Activated naive CD8-positive, alpha-beta T cell treated with anti-CD3 and anti-CD28 coated beads, Interleukin-2, amount 10 ng/mL, durations not matched to agents 7 days and 5 days (primary cell): ENCODE data around the gene STEAP1B. TPM values are rescaled to one million over a fixed set of nuclear protein-coding genes. Genes with fewer than 3 reads are reported as not detected.

Experiments
- ATAC-seq: fragments of 150-1000 bp; cut with Tn5 transposase; one replicate; pipeline ENCODE4 v1.10.0; 2021; ENCODE audit warnings: low read depth, moderate library complexity
- POLR2A ChIA-PET: fragments of 350-600 bp; sonication (Branson Sonifier 250); formaldehyde crosslinking; loops from one replicate; lab custom pipeline; 2021; ENCODE audit warnings: antibody characterized with exemption; lab: Charles Lee
- DNase-seq: peaks from one replicate; pipeline ENCODE4 v3.0.0; 2021
- H3K27ac Mint-ChIP-seq: one replicate; pipeline ENCODE4 v1.8.0; 2022; ENCODE audit warnings: mild to moderate bottlenecking, mixed read lengths
- H3K27me3 Mint-ChIP-seq: one replicate; pipeline ENCODE4 v1.8.0; 2022; ENCODE audit warnings: mild to moderate bottlenecking, moderate library complexity, mixed read lengths
- H3K36me3 Mint-ChIP-seq: one replicate; pipeline ENCODE4 v1.8.0; 2021; ENCODE audit warnings: mild to moderate bottlenecking, mixed read lengths
- H3K4me1 Mint-ChIP-seq: one replicate; pipeline ENCODE4 v1.8.0; 2021; ENCODE audit warnings: mixed read lengths
- H3K4me3 Mint-ChIP-seq: one replicate; pipeline ENCODE4 v1.8.0; 2022; ENCODE audit warnings: mild to moderate bottlenecking, moderate library complexity, mixed read lengths
- H3K9me3 Mint-ChIP-seq: one replicate; pipeline ENCODE4 v1.8.0; 2021; ENCODE audit warnings: mixed read lengths
- total RNA-seq, 2 experiments: library from RNA; stranded (reverse); gene quantifications; one replicate each; pipeline ENCODE4 v1.2.3, GENCODE V29; 2021

The STEAP1B gene
- total RNA-seq, 2 experiments from 2014 or later, result 0.19 TPM; not detected in 1

DNA sequence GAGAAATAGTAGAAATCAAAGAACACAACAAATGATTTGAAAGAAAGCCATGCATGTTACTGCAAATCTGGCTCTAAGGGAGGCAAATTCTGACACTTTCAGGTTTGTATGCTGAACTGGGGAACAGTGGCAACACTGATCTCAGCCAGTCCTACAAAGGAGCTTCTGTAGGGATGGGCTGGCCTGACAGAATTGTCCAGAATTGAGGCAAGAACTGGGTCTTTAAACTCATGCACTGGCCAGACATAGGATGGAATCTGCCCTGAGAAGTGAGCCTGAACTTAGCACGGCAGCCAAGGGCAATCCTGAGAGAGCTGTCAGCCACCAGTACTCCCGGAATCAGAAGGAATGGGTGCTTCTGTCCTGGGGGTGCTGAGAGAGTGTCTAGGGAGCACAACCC is 72.1 kb downstream of the STEAP1B start:
- Mint-ChIP-seq H3K27me3 (no peaks in the 10 kb centered on the region), H3K4me3 (no peak overlapping the region), H3K9me3 (no peaks in the 10 kb centered on the region), H3K4me1 (no peaks in the 10 kb centered on the region), H3K36me3 (no peaks in the 10 kb centered on the region), H3K27ac (no peak overlapping the region)
- POLR2A ChIA-PET, result no interaction called here
- ATAC-seq, result no peak
- no peak for DNase-seq

DNA sequence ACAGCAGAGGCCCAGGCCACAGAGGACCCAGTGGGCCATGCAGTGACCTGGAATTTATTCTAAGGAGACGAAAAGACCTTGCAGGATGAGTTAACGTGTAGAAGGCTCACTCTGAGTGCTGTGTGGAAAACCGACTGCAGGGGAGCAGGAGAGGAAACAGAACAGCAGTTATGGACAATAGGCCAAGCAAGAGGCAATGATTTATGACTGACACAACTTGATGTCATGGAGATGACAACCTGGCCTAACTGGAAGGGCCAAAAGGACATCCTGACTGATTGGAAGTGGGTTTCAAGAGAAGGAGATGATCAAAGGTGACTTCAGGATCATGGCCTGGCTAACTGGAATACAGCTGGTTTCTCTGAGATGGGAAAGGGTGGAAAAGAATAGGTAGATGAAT is 72.9 kb downstream of the STEAP1B start:
- POLR2A ChIA-PET, result no interaction called here
- Mint-ChIP-seq H3K36me3 (no peaks in the 10 kb centered on the region), H3K9me3 (no peaks in the 10 kb centered on the region), H3K4me1 (no peaks in the 10 kb centered on the region), H3K27me3 (no peaks in the 10 kb centered on the region), H3K4me3 (no peak overlapping the region), H3K27ac (no peak overlapping the region)
- DNase-seq (no peak), ATAC-seq (no peak)

DNA sequence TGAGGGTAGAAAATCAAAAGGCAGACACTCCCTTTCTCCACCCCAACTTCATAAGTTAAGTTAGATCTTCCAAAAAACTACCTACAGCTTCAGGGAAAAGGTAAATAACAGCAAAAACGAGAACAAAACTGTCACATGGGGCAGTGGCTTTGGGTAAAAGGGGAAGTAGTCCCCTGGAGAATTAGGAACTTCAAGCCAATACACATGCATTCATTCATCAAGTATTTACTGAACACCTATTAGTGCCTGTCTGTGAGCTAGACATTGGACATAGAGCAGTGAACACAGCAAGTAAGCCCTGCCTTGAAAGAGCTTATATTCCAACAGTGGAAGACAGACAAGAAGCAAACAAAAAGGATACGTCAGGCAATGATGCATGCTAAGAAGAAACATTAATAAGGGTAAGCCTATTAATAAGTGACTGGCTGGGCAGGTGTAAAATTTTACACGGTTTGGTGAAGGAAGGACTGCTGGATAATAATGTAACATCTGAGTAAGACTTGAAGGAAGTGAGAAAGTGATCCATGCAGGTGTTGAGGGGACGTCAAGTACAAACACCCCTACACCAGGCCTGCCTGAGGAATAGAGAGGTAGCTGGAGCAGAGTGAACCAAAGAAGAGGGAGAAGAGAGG is 73.4 kb downstream of the STEAP1B start:
- Mint-ChIP-seq H3K27me3 (no peaks in the 10 kb centered on the region), H3K4me1 (no peaks in the 10 kb centered on the region), H3K36me3 (no peaks in the 10 kb centered on the region), H3K9me3 (no peaks in the 10 kb centered on the region), H3K4me3 (no peak overlapping the region), H3K27ac (no peak overlapping the region)
- no peak for DNase-seq
- POLR2A ChIA-PET, result no interaction called here
- no peak for ATAC-seq

DNA sequence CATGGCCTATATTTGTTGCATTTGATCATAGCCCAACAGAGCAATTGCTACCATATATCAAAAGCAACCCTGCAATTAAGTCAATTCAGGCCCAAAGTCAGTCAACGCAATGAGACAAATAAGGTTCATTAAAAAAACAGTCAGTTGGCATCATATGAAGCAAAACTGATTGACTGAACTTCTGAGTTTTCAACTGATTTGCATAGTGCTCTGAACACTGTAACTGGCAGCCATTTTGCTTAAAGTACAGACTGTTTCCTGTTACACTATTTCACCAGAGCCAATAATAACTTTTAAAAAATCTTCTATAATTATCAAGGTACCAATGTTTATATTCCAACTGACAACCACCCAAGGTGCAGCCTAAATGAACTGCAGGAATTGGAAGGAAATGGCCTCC is 74.6 kb downstream of the STEAP1B start:
- POLR2A ChIA-PET, result no interaction called here
- DNase-seq (no peak), ATAC-seq (no peak)
- no peaks in the 10 kb centered on the region for H3K4me1 Mint-ChIP-seq
- H3K27ac Mint-ChIP-seq, result no peak overlapping the region
- H3K4me3 Mint-ChIP-seq, result no peak overlapping the region
- no peaks in the 10 kb centered on the region for H3K27me3 Mint-ChIP-seq
- no peaks in the 10 kb centered on the region for H3K9me3 Mint-ChIP-seq
- H3K36me3 Mint-ChIP-seq, result no peaks in the 10 kb centered on the region

DNA sequence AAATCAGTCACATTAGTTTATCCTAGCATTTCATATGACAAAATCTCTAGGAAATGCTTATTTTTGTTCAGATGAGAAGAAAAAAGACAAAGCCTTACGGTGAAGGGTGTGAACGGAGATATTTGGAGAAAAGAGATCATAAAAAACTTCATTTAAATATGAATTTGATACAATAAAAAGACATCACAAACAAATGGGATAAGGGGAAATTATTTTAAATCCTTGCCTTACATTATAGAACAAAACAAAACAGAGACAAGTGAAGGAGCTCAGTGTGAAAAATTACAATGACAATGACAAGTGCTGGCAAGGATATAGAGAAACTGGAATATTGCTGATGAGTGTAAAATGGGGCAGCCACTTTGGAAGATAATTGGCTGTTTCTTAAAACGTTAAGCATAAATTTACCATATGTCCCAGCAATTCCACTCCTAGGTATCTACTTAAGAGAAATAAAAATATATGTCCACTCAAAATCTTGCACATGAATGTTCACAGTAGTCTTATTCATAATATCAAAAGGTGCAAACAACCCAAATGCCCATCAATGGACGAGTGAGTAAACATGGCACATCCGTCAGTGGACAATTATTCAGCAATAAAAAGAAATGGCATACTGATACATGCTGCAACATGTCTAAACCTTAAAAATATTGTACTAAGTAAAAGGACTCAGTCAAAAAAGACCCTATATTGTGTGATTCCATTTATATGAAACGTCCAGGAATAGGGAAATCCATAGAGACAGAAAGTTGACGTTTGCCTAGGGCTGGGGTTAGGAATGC is 77.0 kb downstream of the STEAP1B start:
- H3K36me3 Mint-ChIP-seq, result no peaks in the 10 kb centered on the region
- ATAC-seq, result no peak
- DNase-seq, result no peak
- H3K4me1 Mint-ChIP-seq, result no peaks in the 10 kb centered on the region
- H3K4me3 Mint-ChIP-seq, result no peak overlapping the region
- H3K9me3 Mint-ChIP-seq, result no peaks in the 10 kb centered on the region
- POLR2A ChIA-PET, result no interaction called here
- H3K27ac Mint-ChIP-seq, result no peak overlapping the region
- peaks cover 2% of the 10 kb centered on the region for H3K27me3 Mint-ChIP-seq

DNA sequence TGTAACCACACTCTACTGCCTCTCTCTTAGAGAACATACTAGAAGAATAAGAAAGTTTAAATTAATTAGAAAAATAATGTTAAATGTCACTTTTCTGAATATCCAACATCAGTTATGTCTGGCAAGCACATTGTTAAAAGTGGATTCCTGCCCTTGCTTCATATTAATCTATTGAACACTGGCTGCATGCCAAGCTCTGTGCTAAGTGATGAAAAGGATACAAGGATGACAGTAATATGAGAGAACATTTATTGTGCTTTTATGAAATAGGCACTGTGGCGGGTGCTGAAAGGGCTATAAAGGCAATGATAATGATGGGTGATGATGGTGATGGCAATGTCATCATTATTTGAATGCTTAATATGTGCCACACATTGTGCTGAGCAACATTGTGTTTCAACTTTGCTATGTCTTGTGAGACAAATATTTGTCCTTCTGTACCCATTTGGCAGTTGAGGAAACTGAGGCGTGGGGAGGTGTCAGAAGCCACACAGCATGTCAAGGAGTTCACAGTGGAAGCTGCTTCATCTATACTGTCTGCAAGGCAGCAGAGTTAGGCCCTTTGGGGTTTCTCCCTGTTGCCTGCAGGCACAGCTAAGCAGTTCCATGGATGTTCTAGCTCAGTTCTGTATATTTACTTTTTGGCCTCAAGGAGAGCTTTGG is 78.9 kb downstream of the STEAP1B start:
- DNase-seq, result no peak

DNA sequence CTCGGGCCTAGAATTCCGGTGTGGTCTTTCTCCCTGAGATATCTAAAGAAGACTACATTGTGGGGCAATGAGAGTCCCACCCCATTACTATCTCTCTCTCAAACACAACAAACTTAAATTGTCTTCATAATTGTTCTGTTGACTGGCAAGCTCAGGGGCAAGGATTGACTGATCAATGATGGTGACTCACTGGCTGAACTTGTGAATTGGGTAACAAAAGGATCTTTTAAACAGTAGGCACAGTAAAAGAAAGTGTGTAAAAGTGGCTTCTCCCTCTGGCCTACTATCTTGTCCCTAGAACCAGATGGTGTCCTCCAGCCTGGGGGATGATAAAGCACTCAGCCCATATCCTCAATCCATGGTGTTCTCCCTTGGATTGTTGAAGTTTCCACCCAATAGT is 80.0 kb downstream of the STEAP1B start:
- no peak for DNase-seq
- Mint-ChIP-seq H3K27ac (no peak overlapping the region), H3K9me3 (no peaks in the 10 kb centered on the region), H3K4me1 (no peaks in the 10 kb centered on the region), H3K36me3 (no peaks in the 10 kb centered on the region), H3K4me3 (no peak overlapping the region), H3K27me3 (peaks cover 12% of the 10 kb centered on the region)
- POLR2A ChIA-PET, result no interaction called here
- ATAC-seq, result no peak

More for the DNA sequence above, 78.9 kb downstream of the STEAP1B start:
- H3K36me3 Mint-ChIP-seq, result no peaks in the 10 kb centered on the region
- H3K27me3 Mint-ChIP-seq, result peaks cover 9% of the 10 kb centered on the region
- no peaks in the 10 kb centered on the region for H3K9me3 Mint-ChIP-seq
- no peaks in the 10 kb centered on the region for H3K4me1 Mint-ChIP-seq
- POLR2A ChIA-PET, result no interaction called here
- H3K27ac Mint-ChIP-seq, result no peak overlapping the region
- H3K4me3 Mint-ChIP-seq, result no peak overlapping the region
- no peak for ATAC-seq

DNA sequence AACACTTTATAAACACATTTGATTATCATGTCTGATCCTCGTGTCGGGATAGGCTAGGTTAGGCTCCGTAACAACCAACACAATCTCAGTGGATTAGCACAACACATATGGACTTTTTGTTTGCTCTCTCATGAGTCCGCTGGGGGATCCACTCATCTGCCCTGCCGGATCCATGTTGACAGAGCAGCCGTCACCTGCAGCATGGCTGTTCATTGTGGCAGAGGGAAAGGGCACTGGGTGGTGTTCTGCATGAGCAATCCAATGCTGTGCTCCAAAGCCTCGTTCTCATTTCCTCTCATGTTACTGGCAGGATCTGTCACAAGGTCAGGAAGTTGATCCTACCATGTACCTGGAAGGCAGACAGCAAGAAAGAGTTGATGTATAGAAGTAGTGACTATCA is 80.5 kb downstream of the STEAP1B start:
- no peak overlapping the region for H3K4me3 Mint-ChIP-seq

DNA sequence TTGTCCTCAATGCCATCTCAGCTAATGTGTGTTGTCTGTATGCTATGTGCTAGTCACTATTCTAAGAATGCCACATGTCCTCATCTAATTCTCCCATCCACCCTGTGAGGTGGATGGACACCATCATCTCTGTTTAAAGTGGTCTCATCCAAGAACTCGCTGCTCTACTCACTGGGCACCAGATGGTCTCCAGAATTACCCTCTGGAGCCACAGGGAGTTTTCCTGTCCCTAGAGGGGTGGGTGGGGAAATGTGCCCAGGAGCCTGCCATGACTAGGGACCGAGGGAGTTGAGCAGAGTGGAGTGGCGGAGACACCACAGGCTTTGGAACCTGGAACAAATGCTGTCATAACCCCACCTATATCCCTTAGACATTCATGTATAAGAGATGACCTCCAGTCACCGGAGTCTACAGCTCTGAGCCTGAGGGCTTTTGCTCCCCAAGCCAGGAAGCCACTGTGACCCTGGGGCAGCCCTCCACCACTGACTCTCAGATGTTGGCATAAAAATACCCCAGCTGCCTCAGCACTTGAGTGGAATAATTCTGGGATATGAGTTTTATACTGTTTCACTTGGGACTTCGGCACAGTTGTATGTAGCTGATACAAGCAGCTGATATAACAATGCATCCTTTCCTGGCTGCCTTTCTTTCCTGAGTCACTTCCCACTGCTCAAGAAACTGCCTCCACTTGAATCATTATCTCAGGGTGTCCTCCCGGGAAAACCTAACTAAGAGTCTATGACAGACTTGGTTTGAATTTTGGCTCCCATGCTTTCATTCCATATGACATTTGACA is 81.5 kb downstream of the STEAP1B start:
- no peak overlapping the region for H3K4me3 Mint-ChIP-seq
- no peaks in the 10 kb centered on the region for H3K36me3 Mint-ChIP-seq
- H3K9me3 Mint-ChIP-seq, result no peaks in the 10 kb centered on the region
- DNase-seq (no peak), ATAC-seq (no peak)
- H3K27me3 Mint-ChIP-seq, result peaks cover 12% of the 10 kb centered on the region
- H3K4me1 Mint-ChIP-seq, result no peaks in the 10 kb centered on the region
- POLR2A ChIA-PET, result no interaction called here
- no peak overlapping the region for H3K27ac Mint-ChIP-seq

More for the DNA sequence above, 80.5 kb downstream of the STEAP1B start:
- no peaks in the 10 kb centered on the region for H3K36me3 Mint-ChIP-seq
- H3K27ac Mint-ChIP-seq, result no peak overlapping the region
- DNase-seq, result no peak
- H3K27me3 Mint-ChIP-seq, result peaks cover 12% of the 10 kb centered on the region
- POLR2A ChIA-PET, result no interaction called here
- no peak for ATAC-seq
- no peaks in the 10 kb centered on the region for H3K9me3 Mint-ChIP-seq
- no peaks in the 10 kb centered on the region for H3K4me1 Mint-ChIP-seq

DNA sequence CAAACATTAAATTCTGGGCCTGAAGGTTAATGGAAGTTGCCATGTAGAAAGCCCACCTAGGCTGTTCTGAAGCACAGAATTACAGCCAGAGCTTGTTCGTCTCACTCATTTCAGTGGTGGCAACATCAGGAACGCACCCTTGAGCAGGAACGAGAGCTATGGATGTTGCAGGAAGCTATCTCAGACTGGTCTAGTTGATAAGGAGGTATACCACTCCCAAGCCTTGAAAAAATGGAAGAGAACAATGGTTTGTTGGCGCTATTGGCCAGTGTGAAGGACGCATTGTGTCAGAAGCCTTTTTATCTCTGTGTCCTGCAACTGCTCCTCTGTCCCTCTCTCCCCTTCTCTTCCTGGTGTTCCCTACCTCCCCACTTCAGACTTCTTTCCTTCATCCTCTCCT is 82.1 kb downstream of the STEAP1B start:
- DNase-seq (no peak), ATAC-seq (no peak)
- no peak overlapping the region for H3K4me3 Mint-ChIP-seq
- peaks cover 12% of the 10 kb centered on the region for H3K27me3 Mint-ChIP-seq
- H3K36me3 Mint-ChIP-seq, result no peaks in the 10 kb centered on the region
- POLR2A ChIA-PET, result no interaction called here
- no peaks in the 10 kb centered on the region for H3K4me1 Mint-ChIP-seq
- no peaks in the 10 kb centered on the region for H3K9me3 Mint-ChIP-seq
- no peak overlapping the region for H3K27ac Mint-ChIP-seq

DNA sequence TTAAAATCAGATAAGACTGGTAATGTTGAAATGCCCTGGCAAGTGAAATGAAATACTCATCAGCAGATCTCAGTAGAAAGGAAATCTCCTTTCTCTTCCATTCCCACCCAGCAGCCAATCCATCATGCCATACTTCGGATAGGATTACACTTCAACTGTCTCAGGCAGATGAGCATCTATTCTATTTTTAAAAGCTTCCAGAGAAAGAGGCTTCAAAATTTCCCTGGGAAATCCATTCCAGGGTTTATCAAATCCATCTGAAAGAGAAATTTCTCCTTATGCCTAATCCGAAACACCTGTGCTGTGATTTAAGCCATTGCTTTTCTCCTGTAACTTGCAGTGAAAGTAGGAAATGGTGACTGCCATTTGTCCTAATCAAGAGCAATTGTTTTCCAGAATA is 82.6 kb downstream of the STEAP1B start:
- no peak for DNase-seq
- Mint-ChIP-seq H3K36me3 (no peaks in the 10 kb centered on the region), H3K4me1 (no peaks in the 10 kb centered on the region), H3K9me3 (no peaks in the 10 kb centered on the region), H3K27ac (no peak overlapping the region), H3K27me3 (peaks cover 12% of the 10 kb centered on the region), H3K4me3 (no peak overlapping the region)
- POLR2A ChIA-PET, result no interaction called here
- no peak for ATAC-seq

DNA sequence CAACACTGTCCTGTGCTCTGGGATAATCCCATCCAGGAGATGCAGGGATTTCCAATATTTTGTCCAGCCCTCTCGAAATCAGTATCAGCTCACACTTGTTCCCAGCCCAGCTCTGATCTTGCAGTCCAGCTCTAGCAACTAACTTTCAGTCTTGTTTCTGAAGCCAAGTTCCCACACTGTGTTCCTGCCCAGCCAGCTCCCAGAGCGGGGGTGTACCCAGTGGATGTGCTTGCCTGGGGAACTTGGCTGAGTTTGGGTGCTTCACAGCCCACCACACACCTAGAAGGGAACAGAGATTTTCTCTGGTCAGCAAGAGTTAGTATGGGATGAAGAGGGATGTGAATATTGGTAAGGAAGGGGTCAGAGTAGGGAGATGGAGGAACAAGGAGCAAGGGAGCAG is 85.6 kb downstream of the STEAP1B start:
- Mint-ChIP-seq H3K27me3 (peaks cover 13% of the 10 kb centered on the region), H3K27ac (no peak overlapping the region), H3K9me3 (no peaks in the 10 kb centered on the region), H3K36me3 (no peaks in the 10 kb centered on the region), H3K4me3 (no peak overlapping the region), H3K4me1 (no peaks in the 10 kb centered on the region)
- no peak for ATAC-seq
- DNase-seq, result no peak
- POLR2A ChIA-PET, result no interaction called here

DNA sequence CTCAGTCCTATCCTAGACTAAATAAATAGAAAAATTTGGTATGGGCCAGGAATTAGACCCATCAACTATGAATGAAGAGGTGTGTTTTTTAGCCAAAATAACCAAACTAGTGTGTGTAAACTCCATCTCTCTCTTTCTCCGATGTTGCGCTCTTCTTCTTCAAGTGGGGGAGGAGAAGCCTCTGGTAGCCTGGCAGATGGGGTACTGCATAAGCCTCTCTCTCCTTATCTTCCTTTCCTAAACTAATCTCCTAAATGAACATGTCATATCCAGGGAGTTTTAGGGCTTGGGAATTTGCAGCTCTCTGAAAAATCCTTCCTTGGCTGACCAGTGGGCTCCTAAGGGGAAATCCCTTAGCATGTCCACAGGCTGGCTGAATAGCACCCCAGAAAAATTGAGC is 86.8 kb downstream of the STEAP1B start:
- no peaks in the 10 kb centered on the region for H3K36me3 Mint-ChIP-seq
- DNase-seq, result no peak
- no peaks in the 10 kb centered on the region for H3K9me3 Mint-ChIP-seq
- H3K27ac Mint-ChIP-seq, result no peak overlapping the region
- H3K27me3 Mint-ChIP-seq, result peaks cover 12% of the 10 kb centered on the region
- no peak for ATAC-seq
- H3K4me1 Mint-ChIP-seq, result no peaks in the 10 kb centered on the region
- no peak overlapping the region for H3K4me3 Mint-ChIP-seq
- POLR2A ChIA-PET, result no interaction called here
